GM19238 (cell line): ENCODE data around the gene CXCL10.
"Not testable (repeated sequence)": the region's sequence is repeated elsewhere in the genome, so short reads cannot be mapped to it uniquely, and the experiment has no call there.

Source experiments
- DNase-seq: peaks from one replicate; pipeline ENCODE4 v3.0.0; 2011; ENCODE audit warnings: low spot score; ENCODE audit not compliant: insufficient read length

The CXCL10 gene

DNA sequence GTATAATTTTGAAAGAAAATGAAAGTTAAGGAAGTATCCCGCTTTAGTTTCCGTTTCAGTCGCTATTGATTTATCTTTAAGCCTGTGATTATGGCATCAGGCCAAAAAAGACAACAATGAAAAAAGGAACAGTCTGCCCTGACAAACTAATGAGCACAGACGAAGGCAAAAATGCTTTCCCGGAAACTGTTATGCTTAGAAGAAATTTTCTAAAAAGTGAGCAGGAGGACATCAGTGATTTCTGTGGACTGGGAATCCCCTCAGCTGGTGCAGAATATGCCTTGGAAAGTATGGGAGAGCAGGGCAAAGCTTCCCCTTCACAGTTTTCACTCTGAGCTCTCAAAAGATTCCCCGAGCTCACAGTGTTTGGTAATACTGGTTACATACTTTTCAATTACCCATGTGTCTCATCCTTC is 5.1 kb upstream of the CXCL10 start:
- no peak for DNase-seq

DNA sequence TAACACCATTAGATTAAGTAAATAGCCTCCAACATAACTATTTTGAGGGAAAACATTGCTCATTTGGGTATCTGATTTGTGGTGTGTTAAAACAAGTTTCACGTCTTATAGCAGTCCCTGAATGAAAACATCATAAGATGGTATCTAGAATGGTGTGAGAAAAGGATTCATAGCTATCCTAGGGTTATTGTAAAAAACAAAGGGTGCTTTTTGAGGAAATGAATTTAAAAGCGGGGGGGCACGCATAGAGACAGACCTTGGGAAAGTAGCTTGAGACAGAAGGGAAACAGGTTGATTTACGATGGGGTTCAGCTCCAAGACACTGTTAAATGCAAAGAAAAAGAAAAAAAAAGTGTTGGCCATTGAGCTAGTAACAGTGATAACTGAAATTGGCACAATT is 768 bp upstream of the CXCL10 start:
- no peak for DNase-seq

DNA sequence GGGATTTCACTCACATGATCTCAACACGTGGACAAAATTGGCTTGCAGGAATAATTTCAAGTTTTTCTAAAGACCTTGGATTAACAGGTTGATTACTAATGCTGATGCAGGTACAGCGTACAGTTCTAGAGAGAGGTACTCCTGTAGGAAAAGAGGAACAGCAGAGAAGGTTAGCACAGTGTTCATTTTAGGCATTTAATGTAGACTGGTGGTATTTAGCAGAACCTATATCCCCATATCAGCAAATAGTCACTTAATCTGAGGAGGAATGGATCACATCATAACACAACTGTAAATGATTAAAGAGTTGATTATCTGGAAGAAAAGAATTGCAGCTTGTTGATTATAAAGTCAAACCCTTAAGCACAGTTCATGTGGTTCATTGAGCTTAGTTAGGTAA is 620 bp downstream of the CXCL10 start:
- DNase-seq = no peak

DNA sequence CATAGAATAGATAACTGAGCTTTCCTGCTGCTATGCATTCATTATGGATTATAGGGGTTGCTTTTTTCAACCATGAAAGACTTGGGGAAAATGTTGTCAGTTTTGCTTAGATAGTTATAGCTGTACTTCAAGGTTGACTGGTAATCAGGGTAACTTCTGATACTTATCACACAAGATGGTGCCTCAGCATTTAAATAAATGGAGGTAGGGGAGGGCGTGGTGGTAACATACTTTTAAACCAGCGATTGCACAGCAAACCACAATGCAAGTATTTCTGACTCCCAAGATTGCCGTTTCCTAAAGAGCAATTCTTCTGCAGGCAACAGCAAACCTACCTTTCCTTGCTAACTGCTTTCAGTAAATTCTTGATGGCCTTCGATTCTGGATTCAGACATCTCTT is 1.3 kb downstream of the CXCL10 start:
- DNase-seq = no peak

DNA sequence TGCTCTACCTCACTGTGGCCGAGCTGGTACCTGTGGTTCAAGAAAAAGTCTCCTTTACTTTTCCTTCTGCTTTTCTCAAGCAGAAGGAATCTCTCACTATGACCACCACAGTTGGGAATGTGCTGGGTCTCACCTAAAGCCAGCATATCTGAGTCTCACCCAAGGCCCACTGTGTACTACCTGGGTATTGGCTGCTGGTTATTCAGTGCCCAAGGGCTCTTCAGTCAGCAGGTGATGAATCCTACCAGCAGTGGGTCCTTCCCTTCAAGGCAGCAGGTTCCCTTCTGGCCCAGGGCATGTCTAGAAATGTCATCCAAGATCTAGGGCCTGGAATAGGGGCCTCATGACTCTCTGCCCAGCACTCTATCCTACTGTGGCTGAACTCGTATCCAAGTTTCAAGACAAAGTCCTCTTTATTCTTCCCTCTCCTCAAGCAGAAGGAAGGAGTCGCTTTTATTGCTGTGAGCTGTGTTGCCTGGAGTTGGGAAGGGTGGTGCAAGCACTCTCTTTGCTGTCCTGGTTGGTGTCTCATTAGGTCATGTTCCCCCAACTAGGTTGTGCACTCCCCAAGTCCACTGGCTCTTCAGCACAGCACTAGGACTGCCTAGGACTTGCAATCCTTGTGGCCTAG is 6.1 kb downstream of the CXCL10 start:
- no peak for DNase-seq

DNA sequence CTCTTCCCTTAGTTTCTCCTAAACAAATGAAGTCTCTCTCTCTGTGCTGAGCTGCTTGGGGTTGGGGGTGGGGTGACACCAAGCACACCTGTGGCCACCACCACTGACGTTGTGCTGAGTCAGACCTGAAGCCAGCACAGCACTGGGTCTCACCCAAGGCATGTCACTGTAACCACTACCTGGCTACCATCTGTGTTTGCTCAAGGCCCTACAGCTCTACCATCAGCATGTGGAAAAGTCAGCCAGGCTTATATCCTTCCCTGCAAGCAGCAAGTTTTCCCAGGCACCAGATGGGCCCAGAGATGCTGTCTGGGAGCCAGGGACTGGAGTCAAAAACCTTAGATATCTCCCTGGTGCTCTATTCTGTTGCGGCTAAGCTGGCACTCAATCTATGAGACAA is 6.9 kb downstream of the CXCL10 start:
- DNase-seq = no peak

DNA sequence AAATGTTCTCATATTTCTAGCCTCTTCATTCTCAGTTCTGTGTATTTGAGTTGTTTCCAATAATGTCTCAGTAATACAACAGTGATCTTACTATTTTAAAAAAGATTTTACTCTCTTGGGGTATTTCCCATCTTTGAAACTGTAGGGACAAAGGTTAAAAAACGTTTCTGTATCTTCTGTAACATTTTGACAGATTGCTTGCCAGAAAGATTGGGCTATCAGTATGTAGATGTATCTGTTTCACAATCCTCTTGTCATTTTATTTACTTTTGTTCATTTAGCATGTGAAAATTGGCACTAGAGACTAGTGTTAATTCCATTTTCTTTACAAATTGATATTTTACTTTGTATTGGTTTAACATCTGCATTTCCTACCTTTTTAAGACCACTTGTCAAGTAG is 9.8 kb downstream of the CXCL10 start:
- DNase-seq = no peak

DNA sequence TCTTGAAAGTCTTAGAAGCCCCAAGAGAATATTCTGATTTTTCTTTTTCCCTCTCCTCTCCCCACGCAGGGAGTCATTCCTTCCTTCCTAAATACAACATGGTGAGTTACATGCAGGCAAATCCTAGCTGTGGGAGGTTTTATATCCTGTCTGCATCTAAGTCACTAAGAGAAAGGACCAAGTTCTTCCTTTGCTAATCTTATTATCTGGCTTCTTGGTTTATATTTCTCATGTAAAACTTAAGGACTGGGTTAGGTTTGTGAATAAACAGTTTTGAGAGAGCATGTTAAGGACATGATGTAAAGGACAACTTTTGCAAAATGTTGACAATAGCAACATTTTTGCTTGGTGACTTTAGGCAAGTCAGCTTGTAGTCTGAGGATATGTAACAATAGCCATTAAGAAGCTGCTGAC is 10.9 kb downstream of the CXCL10 start:
- DNase-seq = no peak

DNA sequence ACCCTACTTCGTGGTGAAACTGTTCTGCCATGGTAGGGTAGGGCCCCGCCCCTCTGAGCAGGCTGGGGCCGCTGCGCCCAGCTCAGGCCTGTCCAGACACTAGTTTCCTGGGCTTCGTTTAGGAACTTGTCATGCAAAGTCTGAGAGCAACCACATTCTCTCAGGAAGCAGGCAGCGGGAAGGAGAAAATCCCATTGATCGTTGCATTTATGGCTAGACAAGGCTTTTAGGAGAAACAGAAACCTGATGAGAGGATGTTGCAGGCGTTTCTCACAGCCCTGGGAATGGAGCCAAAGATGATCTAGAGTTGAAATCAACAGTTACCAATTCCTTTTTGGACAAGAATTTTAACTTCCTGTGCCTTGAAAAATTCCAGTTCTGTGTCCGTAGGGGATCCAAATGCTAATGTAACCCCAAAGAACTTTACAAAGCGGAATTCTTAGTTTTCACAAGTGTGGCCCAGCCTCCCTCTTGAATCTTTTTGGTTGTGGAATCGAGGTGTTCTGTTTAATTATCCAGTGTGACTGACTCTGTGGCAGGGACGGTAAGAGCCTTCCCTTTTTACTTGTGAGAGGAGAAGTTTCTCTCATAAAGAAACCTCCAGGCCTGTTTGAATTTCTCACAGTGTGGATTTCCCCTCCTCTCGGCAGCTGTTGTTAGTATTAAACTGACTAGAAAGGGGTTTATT is 11.5 kb downstream of the CXCL10 start:
- DNase-seq = no peak

DNA sequence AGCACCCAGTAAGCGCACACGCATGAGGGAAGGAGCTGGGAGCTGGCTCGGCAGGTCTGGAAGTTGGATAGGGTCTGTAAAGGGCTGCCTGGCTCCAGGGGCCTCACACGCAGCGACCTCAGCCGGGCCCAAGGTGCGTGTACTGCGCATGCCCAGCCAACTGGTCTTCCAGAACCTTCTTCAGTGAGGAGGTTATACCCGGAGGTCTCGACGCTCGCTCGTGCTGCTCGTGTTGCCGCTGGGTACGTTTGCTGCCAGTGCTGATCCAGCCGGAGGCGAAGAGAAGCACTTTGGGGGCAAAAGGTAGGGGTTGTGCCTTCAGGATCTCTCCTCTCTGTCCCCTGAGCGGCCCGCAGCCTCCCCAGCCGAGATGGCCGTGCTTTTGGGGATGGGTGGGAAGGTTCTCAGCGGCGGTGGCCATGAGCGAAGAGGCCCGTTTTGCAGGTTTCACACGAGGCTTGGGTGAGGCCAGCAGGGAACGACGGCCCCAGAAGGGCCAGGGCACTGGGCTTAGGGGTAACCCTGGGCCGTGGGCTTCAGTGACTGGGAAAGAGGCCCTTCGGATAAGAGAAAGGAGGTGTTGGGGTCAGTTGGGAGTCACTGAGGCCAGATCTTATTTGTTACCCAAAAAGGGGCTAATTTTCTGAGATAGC is 12.2 kb downstream of the CXCL10 start:
- no peak for DNase-seq

DNA sequence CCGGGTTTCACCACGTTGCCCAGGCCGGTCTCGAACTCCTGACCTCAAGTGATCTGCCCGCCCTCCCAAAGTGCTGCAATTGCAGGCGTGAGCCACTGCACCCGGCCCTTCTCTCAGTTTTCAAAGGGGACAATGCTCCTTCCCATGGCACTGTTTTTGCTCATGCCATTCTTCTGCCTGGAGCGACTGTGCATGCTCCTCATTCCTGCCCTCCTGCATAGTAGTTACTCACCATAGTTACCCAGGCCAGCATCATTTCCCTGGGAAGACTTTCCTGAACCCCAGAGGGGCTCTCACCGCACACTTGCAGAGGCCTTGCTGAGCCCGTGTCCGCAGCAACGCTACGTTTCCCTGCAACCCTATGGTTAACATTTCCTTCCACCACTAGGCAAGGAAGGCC is 12.7 kb downstream of the CXCL10 start:
- DNase-seq = no peak

DNA sequence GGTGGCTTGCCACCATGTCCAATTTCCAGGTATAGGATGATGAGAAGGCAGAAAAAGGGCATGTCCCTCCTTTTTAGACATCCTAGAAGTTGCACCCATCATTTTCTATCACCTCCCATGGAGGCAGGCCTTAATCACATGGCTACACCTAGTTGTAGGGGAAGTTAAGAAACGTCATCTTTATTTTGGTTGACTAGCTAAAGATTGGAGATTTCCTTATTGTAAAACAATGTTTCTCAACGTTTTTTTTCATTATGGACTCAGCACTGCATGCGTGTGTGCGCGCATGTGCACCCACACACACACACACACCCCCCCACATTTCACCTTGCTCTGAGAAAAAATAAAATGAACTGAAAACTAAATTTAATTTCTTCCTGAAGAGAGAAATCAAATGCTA is 14.0 kb downstream of the CXCL10 start:
- DNase-seq = no peak

DNA sequence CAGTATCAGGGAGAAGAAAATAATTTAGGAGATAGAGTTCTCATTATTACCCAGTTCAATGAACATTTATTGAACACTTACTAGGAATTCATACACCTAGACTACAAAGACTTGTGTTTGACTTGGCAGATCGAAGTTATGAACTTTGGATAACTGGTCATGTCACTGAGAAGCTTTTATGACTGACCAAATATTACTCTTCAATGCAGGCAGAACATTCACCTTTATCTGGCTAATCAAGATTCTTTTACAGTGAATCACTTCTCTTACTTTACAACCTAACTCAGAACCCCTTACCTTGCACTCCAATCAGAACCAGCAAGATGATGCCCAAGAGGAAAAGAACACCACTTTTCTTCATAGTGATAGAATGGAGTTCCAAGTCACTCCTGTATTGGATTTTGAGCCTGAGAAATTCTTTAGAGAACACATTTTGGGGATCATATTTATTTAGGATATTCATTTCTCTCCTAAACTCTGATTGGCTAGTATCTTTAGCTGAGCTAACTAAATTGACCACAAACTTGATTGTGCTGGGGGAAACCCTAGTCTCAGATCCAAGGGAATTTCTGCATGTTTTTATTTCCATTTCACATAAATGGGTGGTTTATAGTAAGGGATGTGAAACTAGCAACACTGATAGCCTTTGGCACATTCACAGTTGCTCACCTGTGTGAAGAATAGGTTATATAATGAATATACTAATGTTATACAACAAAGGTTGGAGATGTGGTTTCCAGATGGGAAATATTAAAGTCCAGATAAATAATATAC is 16.0 kb downstream of the CXCL10 start, which contains the start of gene CXCL9:
TSS of gene CXCL9 (minus strand) at position 421 of the 774 bp plus-strand sequence. CDS start at position 361, 60 bp downstream.
- no peak for DNase-seq

DNA sequence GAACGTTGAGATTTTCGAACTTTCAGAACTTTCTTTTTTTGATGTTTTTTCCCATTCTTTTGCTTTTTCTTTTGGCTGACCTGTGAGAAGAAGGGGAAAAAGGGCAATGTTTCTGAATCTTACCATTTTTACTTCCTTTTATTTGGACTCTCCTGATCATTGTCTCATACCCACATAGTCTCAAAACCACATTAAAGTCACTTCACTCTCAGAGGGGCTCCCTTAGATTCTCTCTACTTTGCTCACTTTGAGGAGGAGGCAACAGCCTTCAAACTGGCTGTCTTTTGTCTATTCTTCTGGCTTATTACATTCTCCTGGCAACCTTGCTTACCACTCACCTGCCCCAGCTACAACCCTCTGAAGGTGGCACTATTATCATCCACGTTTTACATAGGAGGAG is 19.7 kb downstream of the CXCL10 start:
- no peak for DNase-seq

DNA sequence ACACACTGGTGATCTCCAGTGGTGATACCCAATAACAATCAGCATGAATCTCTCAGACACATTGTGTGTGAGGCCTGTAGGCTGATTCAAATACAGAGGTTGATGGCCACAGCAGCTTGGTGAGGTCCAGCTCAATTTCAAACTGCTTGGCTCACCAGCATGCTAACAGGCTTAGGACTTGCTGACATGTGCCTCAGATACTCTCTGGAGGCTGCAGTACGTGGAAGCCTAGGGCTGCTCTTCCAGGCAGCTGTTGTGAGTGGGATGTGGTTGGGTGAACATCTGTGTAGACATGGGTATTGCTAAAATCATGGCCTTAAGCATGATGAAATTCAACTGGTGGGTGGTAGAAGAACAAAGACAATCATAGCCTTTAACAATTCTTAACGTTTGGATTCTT is 20.3 kb downstream of the CXCL10 start:
- DNase-seq = no peak

DNA sequence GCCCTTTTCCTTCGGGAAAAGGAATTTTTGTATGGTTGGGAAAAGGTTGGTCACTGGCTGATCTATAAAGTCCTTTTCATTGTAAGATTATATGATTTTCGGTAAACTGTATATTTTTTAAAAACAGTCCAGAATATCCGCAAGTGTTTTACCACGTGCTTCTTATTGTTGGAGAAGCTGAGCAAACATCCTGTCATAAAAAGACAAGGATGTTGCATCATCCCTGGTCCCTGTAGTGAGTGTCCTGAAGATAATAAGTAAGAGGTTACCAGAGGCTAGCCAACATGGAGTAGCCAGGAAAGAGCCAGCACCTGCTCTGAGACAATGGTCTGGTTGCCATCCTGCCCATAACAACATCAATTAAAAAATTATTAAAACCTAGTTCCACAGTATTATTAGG is 21.1 kb downstream of the CXCL10 start:
- DNase-seq = no peak

DNA sequence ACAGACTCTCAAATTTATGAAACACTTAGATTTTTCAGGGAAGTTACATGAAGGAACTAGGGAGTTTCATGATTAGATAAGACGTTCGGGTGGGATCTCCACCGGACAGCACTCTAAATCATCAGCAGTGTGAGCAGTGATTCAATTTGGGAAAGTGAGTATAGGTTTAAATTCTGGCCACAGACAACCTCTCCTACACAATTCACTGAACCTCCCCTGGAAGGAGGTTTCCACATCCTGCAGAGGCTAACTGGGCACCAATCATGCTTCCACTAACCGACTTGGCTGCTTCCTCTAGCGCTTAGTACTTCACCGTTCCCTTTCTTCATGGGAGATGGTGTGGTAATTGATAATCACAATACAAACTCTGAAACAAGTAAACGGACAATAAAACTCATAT is 21.6 kb downstream of the CXCL10 start:
- no peak for DNase-seq

DNA sequence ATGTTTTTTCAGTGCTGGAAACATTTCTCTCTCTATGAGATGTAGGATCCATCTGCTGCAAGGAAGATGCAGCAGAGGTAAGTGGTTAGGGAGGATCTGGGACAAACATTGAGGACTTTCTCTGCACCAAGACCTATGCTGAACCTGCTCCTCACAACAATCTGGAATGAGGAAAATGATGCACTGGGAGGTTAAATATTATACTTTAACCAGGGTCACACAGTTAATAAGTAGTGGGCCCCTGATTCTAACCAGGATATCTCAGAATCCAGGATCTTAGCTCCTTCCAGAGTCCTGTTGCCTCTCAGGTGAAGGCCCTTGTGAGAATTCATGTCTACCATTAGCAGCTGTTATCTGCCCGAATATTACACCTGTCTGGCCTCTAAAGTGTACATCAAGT is 23.0 kb downstream of the CXCL10 start:
- DNase-seq = no peak

DNA sequence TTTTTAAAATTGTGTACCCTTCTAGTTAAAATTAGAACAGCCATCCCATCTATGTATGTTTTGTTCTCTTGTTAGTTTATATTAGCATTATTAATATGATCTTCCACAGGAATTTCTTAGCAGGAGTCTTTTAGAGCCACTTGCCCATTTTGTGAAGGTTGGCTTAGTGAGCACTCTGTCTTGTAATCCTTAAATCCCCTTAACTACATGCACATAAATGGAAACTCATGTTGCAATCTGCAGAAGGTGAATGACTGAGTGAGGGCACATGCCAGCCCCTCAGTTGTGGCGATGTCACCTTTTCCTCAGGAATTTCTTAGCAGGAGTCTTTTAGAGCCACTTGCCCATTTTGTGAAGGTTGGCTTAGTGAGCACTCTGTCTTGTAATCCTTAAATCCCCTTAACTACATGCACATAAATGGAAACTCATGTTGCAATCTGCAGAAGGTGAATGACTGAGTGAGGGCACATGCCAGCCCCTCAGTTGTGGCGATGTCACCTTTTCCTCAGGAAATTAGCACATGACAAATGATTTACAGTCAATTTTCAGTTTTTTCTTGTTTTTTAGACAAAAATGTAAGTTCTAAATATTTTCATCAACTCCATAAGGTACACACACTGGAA is 24.7 kb downstream of the CXCL10 start:
- not testable (repeated sequence) for DNase-seq

DNA sequence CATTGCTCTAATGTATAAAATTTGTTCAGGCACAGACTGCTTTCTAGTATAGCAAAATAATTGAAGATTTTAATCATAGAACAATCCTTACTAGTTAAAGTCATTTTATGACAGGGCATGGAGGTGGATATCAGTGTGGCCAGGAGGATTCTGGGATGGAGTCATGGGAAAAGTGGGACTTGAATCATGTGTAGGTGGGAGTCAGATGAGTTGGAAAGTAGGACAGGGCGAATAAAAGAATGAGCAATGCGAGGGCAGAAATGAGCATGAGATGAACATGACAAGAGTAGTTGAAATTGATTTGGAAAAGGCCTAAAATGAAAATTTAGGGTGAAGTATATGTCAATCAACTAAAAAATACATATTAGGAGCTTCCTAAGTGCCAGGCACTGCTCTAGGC is 25.4 kb downstream of the CXCL10 start:
- DNase-seq = no peak

DNA sequence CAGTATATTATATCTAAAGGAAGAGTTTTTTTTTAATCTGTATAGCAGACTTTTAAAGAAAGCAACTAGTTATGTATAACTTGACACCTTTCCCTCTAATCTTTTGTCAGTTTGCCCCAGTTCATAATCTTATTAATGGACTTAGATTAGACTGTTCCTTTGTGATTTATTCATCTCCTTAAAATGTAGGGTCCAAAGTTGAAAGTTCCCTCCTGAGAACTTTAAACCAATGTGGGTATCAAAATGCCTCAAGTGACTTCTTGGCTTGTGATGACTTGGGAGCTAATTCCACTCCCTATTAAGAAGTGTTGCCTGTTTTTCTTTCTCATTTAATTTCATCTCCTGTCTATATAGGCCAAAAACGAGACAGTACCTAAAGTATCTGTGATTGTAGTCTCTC is 26.2 kb downstream of the CXCL10 start:
- DNase-seq = no peak

DNA sequence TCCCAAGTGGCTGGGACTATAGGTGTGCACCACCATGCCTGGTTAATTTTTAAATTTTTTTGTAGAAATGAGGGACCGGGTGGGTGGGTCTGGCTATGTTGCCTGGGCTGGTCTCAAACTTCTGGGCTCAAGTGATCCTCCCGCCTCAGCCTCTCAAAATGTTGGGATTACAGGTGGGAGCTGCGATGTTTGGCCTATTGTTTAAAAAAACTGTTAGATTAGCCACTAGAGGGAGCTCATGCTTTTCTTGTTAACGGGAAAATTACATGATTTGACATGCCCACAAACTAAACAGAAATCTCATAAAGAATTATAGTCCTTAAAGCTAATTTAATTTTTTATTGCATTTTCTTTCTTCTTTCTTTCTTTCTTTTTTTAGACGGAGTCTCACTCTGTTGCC is 27.6 kb downstream of the CXCL10 start:
- no peak for DNase-seq
